ENCODE results near the gene GDF10. TPM values are rescaled to one million over a fixed set of nuclear protein-coding genes. Genes with fewer than 3 reads are reported as not detected.

GDF10 gene
- total RNA-seq, 1 donor from 2014 or later: 14.5 TPM

- Histone ChIP-seq H3K27me3 (ENCODE audit: low read depth) (no peaks in the 10 kb centered on the region), H3K4me3 (no peak overlapping the region), H3K27ac (no peak overlapping the region), H3K4me1 (no peaks in the 10 kb centered on the region), H3K36me3 (no peaks in the 10 kb centered on the region), H3K9me3 (peaks cover 15% of the 10 kb centered on the region)
- ATAC-seq: no peak
- intact Hi-C loops (cut with DNase I): no loop called here
- no peak for DNase-seq
- TF ChIP-seq CTCF (IDR thresholded peaks at IDR 0.05): no peak
Observed at GRCh38 chr10:47276576-47277351, 23.2 kb upstream of the GDF10 start.

- ATAC-seq: no peak
- Histone ChIP-seq H3K27ac (no peak overlapping the region), H3K36me3 (no peaks in the 10 kb centered on the region), H3K9me3 (peaks cover 8% of the 10 kb centered on the region), H3K4me3 (no peak overlapping the region), H3K4me1 (no peaks in the 10 kb centered on the region), H3K27me3 (ENCODE audit: low read depth) (no peaks in the 10 kb centered on the region)
- intact Hi-C loops (cut with DNase I): no loop called here
- no peak for TF ChIP-seq CTCF (IDR thresholded peaks at IDR 0.05)
- DNase-seq: no peak
Observed at GRCh38 chr10:47277352-47278151, 22.4 kb upstream of the GDF10 start.

- intact Hi-C loops (cut with DNase I): no loop called here
Observed at GRCh38 chr10:47278152-47278473, 21.9 kb upstream of the GDF10 start.

GRCh38 chr10:47278720-47279119 lies 21.3 kb upstream of the GDF10 start:
- Histone ChIP-seq H3K4me3 (no peak overlapping the region), H3K27ac (no peak overlapping the region), H3K4me1 (no peaks in the 10 kb centered on the region), H3K36me3 (no peaks in the 10 kb centered on the region), H3K27me3 (ENCODE audit: low read depth) (no peaks in the 10 kb centered on the region), H3K9me3 (no peaks in the 10 kb centered on the region)
- no peak for TF ChIP-seq CTCF (IDR thresholded peaks at IDR 0.05)
- intact Hi-C loops (cut with DNase I): no loop called here
- ATAC-seq (peak in 1 of 2 donors; percentile 20), DNase-seq (no peak)

More at GRCh38 chr10:47278152-47278473, 21.9 kb upstream of the GDF10 start:
- no peak for ATAC-seq
- H3K27me3 ChIP-seq (ENCODE audit: low read depth): no peaks in the 10 kb centered on the region
- H3K4me1 ChIP-seq: no peaks in the 10 kb centered on the region
- no peak for TF ChIP-seq CTCF (IDR thresholded peaks at IDR 0.05)
- no peak overlapping the region for H3K4me3 ChIP-seq
- no peak overlapping the region for H3K27ac ChIP-seq
- no peak for DNase-seq
- no peaks in the 10 kb centered on the region for H3K36me3 ChIP-seq
- peaks cover 2% of the 10 kb centered on the region for H3K9me3 ChIP-seq

- ATAC-seq: no peak
- intact Hi-C loops (cut with DNase I): no loop called here
Observed at GRCh38 chr10:47279276-47279675, 20.7 kb upstream of the GDF10 start.

More at GRCh38 chr10:47279276-47279675, 20.7 kb upstream of the GDF10 start:
- Histone ChIP-seq H3K27ac (no peak overlapping the region), H3K9me3 (no peaks in the 10 kb centered on the region), H3K4me1 (no peaks in the 10 kb centered on the region), H3K4me3 (no peak overlapping the region), H3K36me3 (no peaks in the 10 kb centered on the region), H3K27me3 (ENCODE audit: low read depth) (no peaks in the 10 kb centered on the region)
- no peak for TF ChIP-seq CTCF (IDR thresholded peaks at IDR 0.05)
- DNase-seq: no peak

All from lower lobe of right lung (tissue), 2 donors.